ENCODE results near the gene HP1BP3.

DNA sequence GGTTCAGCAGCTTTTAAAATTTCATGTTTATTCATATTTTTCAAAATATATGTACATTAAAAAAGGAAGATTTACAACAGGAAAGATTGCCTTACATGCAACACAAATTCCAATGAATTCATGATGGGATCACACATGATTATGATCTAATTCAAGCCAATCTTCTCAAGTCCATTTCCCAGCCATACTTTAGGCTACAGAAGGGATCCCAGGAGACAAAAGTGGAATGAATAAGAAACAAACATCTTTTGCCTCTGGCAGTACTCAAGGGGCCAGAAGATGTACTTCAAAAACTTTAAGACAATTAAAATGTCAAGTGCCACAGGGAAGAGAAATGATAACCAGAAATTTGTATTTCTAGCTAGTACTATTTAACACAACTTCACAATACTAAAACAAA is 44.4 kb downstream of the HP1BP3 start:
- no peak for TF ChIP-seq CTCF (IDR thresholded peaks at IDR 0.05; ENCODE audit: low read depth, low read length)
- no peak for TF ChIP-seq EZH2phosphoT487 (IDR thresholded peaks at IDR 0.05; ENCODE audit: low read depth)
